ENCODE results near the gene NUDCD2. TPM values are rescaled to one million over a fixed set of nuclear protein-coding genes. Genes with fewer than 3 reads are reported as not detected.

The NUDCD2 gene
- total and polyA plus RNA-seq, 2 donors (not counting 3 experiments of a cell fraction or from before 2014, with no cell fraction given): 3.9 to 50.3 TPM

GRCh38 chr5:163401271-163401670 is 58.6 kb downstream of the NUDCD2 start:
- POLR2A ChIA-PET: no interaction called here
- BruUV-seq (replicated peaks): no TSS peak
- no peak overlapping the region for H3K4me3 ChIP-seq (replicated peaks in 1 of 3; ENCODE audit: insufficient read depth in 1 of 3, low read depth in 1 of 3, low read length in 3 of 3)
- peaks cover 2% of the 10 kb centered on the region in 2 experiments for H3K27me3 ChIP-seq (ENCODE audit: control insufficient read depth in 2 of 2, insufficient read depth in 2 of 2, low read length in 2 of 2)
- CTCF ChIA-PET: interaction anchor here (2.3 kb wide), 1 partner anchor 8 kb away, joined by 14 read pairs; no protein-coding TSS in a partner anchor
- no peaks in the 10 kb centered on the region for H3K36me3 ChIP-seq (ENCODE audit: control insufficient read depth in 2 of 2, extremely low read depth in 1 of 2, insufficient read depth in 2 of 2, low read length in 2 of 2)
- H3K9me3 ChIP-seq (replicated peaks; ENCODE audit: control insufficient read depth, insufficient read depth, low read length): no peaks in the 10 kb centered on the region
- no peaks in the 10 kb centered on the region for H3K4me1 ChIP-seq (ENCODE audit: control insufficient read depth, extremely low read depth, insufficient read depth, low read length)
- dilution Hi-C loops (cut with MboI; ENCODE audit: extremely low pct_ligation_motif_present, low sequenced_read_pairs) (no loop called here), intact Hi-C loops (cut with micrococcal nuclease) (no loop called here)
- DNase-seq (ENCODE audit: low read depth, low spot score): no peak
- H3K9me1 ChIP-seq (replicated peaks; ENCODE audit: control insufficient read depth, extremely low read depth, insufficient read depth, low read length): no peaks in the 10 kb centered on the region
- no peak overlapping the region for H3K27ac ChIP-seq (ENCODE audit: insufficient read depth, low read depth, low read length)
- H4K20me1 ChIP-seq (replicated peaks; ENCODE audit: control insufficient read depth, extremely low read depth, insufficient read depth, low read length): no peaks in the 10 kb centered on the region
- no peak overlapping the region for H2AFZ ChIP-seq (ENCODE audit: low read depth, low read length)
- FAIRE-seq: no peak
- TF ChIP-seq CTCF (IDR thresholded peaks at IDR 0.05; ENCODE audit: extremely low read depth in 1 of 2, insufficient read depth in 1 of 2, low read depth in 1 of 2, low read length in 2 of 2) (no peak), MYC (IDR thresholded peaks at IDR 0.05; ENCODE audit: low read depth, low read length) (no peak), GATA2 (IDR thresholded peaks at IDR 0.05; ENCODE audit: insufficient read depth, insufficient read length, low read depth, low read length) (no peak)
- no peaks in the 10 kb centered on the region for H3K79me2 ChIP-seq (ENCODE audit: control insufficient read depth, insufficient read depth, low read length)
- no peak overlapping the region for H3K9ac ChIP-seq (replicated peaks; ENCODE audit: extremely low read depth, insufficient read depth, low read length)
- no peak overlapping the region for H3K4me2 ChIP-seq (ENCODE audit: insufficient read depth, low read length)

DNA sequence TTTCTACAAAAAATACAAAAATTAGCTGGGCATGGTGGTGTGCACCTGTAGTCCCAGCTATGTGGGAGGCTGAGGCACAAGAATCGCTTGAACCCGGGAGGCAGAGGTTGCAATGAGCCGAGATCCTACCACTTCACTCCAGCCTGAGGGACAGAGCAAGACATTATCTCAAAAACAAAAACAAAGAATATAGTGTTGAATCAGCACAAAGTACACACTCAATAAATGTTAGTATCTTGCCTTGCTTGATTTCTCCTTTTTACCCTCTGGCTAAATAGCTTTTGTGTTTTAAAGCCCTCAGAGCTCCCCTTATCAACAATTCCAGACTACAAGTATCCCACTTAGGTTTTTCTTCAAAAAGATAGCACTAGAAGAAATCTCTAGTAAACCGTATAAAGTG is 60.0 kb downstream of the NUDCD2 start:
- Histone ChIP-seq H2AFZ (ENCODE audit: low read depth, low read length) (no peak overlapping the region), H3K4me1 (ENCODE audit: control insufficient read depth, extremely low read depth, insufficient read depth, low read length) (no peaks in the 10 kb centered on the region), H3K27me3 (ENCODE audit: control insufficient read depth in 2 of 2, insufficient read depth in 2 of 2, low read length in 2 of 2) (peaks cover 2% of the 10 kb centered on the region in 2 experiments), H4K20me1 (replicated peaks; ENCODE audit: control insufficient read depth, extremely low read depth, insufficient read depth, low read length) (no peaks in the 10 kb centered on the region), H3K9me3 (replicated peaks; ENCODE audit: control insufficient read depth, insufficient read depth, low read length) (no peaks in the 10 kb centered on the region), H3K4me2 (ENCODE audit: insufficient read depth, low read length) (no peak overlapping the region), H3K9ac (replicated peaks; ENCODE audit: extremely low read depth, insufficient read depth, low read length) (no peak overlapping the region), H3K4me3 (replicated peaks in 1 of 3; ENCODE audit: insufficient read depth in 1 of 3, low read depth in 1 of 3, low read length in 3 of 3) (no peak overlapping the region), H3K79me2 (ENCODE audit: control insufficient read depth, insufficient read depth, low read length) (no peaks in the 10 kb centered on the region), H3K36me3 (ENCODE audit: control insufficient read depth in 2 of 2, extremely low read depth in 1 of 2, insufficient read depth in 2 of 2, low read length in 2 of 2) (no peaks in the 10 kb centered on the region), H3K27ac (ENCODE audit: insufficient read depth, low read depth, low read length) (no peak overlapping the region), H3K9me1 (replicated peaks; ENCODE audit: control insufficient read depth, extremely low read depth, insufficient read depth, low read length) (no peaks in the 10 kb centered on the region)
- BruUV-seq (replicated peaks): no TSS peak
- dilution Hi-C loops (cut with MboI; ENCODE audit: extremely low pct_ligation_motif_present, low sequenced_read_pairs): no loop called here
- intact Hi-C loops (cut with micrococcal nuclease): no loop called here
- CTCF ChIA-PET: interaction anchor here (1.4 to 2.3 kb wide), 3 partner anchors 9 to 52 kb away, joined by 3 to 14 read pairs (median 4); no protein-coding TSS in a partner anchor
- POLR2A ChIA-PET: no interaction called here
- no peak for FAIRE-seq
- DNase-seq (ENCODE audit: low read depth, low spot score): no peak
- TF ChIP-seq POLR2A (IDR thresholded peaks at IDR 0.05; ENCODE audit: low read depth, low read length) (no peak), MYC (IDR thresholded peaks at IDR 0.05; ENCODE audit: low read depth, low read length) (no peak), FOS (IDR thresholded peaks at IDR 0.05; ENCODE audit: borderline replicate concordance, insufficient read depth, low read length) (no peak), EZH2 (IDR thresholded peaks at IDR 0.05; ENCODE audit: borderline replicate concordance, low read depth, low read length, severe bottlenecking) (no peak), POLR2AphosphoS5 (IDR thresholded peaks at IDR 0.05; ENCODE audit: insufficient read depth, low read depth, low read length) (no peak), CTCF (IDR thresholded peaks at IDR 0.05; ENCODE audit: extremely low read depth in 1 of 2, insufficient read depth in 1 of 2, low read depth in 1 of 2, low read length in 2 of 2) (no peak), JUN (IDR thresholded peaks at IDR 0.05; ENCODE audit: borderline replicate concordance, insufficient read depth, insufficient read length, low read depth) (no peak), GATA2 (IDR thresholded peaks at IDR 0.05; ENCODE audit: insufficient read depth, insufficient read length, low read depth, low read length) (no peak)
- TF ChIP-seq, protein P1, sequence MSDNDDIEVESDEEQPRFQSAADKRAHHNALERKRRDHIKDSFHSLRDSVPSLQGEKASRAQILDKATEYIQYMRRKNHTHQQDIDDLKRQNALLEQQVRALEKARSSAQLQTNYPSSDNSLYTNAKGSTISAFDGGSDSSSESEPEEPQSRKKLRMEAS (IDR thresholded peaks at IDR 0.05; ENCODE audit: insufficient read depth, insufficient read length): no peak

Measured in endothelial cell of umbilical vein (primary cell).